ENCODE measurements around the gene SLC29A1.

The SLC29A1 gene

DNA sequence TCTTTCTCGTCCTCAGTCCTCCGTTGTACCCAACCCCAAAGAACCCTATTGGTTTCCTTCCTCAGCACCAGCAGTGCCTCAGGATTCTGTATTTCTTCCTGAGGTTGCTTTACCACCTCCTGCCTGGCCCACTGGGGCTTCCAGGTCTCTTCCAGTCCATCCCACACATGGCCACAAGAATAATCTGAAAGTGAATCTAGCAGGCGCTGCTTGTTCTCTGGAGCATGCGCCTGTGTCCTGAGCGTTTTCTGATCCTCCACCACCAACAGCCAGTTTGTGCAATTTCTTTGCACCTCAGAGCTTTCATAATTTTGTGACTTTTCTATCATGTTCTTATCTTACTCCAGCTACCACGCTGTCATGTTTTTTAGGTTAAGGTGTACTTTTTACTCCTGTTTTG lies 11.9 kb downstream of the SLC29A1 start:
- DNase-seq (no peak), ATAC-seq (ENCODE audit: insufficient read depth, low read depth) (no peak)
- Histone ChIP-seq H3K9me3 (ENCODE audit: insufficient read depth, low read length, severe bottlenecking) (no peaks in the 10 kb centered on the region), H3K4me3 (ENCODE audit: low read depth in 1 of 2, low read length in 2 of 2) (no peak overlapping the region), H3K79me2 (ENCODE audit: insufficient read depth, low read length) (no peaks in the 10 kb centered on the region), H3K4me2 (ENCODE audit: insufficient read depth, low read length) (no peak overlapping the region), H3K27ac (ENCODE audit: low read length) (no peak overlapping the region), H3K9ac (ENCODE audit: low read depth, low read length) (no peak overlapping the region), H3K36me3 (ENCODE audit: insufficient read depth, low read length) (peaks cover 40% of the 10 kb centered on the region), H3K27me3 (ENCODE audit: insufficient read depth, low read length, poor library complexity) (no peaks in the 10 kb centered on the region), H2AFZ (ENCODE audit: low read depth, low read length) (no peak overlapping the region), H4K20me1 (ENCODE audit: insufficient read depth, low read length) (no peaks in the 10 kb centered on the region; the same call in 1 of the 2 replicates), H3K4me1 (ENCODE audit: insufficient read depth, low read length) (peaks cover 16% of the 10 kb centered on the region)
- TF ChIP-seq CTCF (IDR thresholded peaks at IDR 0.05; ENCODE audit: borderline replicate concordance, extremely low read depth, low read length, poor library complexity, severe bottlenecking) (no peak), EZH2 (IDR thresholded peaks at IDR 0.05; ENCODE audit: borderline replicate concordance, low read depth, low read length, severe bottlenecking) (no peak)

DNA sequence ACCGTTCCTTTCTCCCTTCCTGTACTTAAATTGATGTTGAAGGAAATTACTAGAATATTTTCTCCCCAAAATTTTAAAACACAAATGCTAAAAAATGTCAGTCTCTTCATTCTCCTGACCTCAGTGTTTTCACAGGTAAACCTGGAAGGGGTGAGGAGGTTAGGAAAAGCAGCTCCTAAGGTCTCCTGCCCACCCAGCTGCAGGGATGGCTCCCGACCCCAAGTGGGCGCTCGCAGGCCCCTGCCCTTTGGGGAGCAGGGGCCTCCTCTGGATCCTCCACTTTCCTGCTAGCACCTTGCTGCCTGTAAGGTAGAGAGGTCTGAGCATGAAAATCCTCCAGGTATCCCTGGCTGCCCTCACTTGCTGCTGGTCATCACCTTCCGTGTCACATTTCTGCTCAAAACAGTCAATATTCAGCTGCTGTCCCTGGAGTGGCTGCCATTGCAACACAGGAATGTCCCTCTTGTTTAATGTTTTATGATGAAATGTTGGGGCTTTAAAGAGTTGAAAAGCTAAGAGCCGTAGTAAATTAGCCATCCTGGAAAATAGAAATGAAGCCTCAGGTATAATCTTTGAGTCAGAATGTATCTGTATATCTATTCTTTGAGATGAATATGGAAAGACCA lies 12.6 kb downstream of the SLC29A1 start:
- Histone ChIP-seq H3K4me1 (ENCODE audit: insufficient read depth, low read length) (peaks cover 16% of the 10 kb centered on the region), H3K79me2 (ENCODE audit: insufficient read depth, low read length) (no peaks in the 10 kb centered on the region), H3K36me3 (ENCODE audit: insufficient read depth, low read length) (peaks cover 34% of the 10 kb centered on the region), H3K9ac (ENCODE audit: low read depth, low read length) (no peak overlapping the region), H4K20me1 (ENCODE audit: insufficient read depth, low read length) (no peaks in the 10 kb centered on the region; the same call in 1 of the 2 replicates), H3K4me2 (ENCODE audit: insufficient read depth, low read length) (no peak overlapping the region), H3K9me3 (ENCODE audit: insufficient read depth, low read length, severe bottlenecking) (no peaks in the 10 kb centered on the region), H2AFZ (ENCODE audit: low read depth, low read length) (no peak overlapping the region), H3K27ac (ENCODE audit: low read length) (no peak overlapping the region), H3K27me3 (ENCODE audit: insufficient read depth, low read length, poor library complexity) (no peaks in the 10 kb centered on the region), H3K4me3 (ENCODE audit: low read depth in 1 of 2, low read length in 2 of 2) (no peak overlapping the region)
- TF ChIP-seq CTCF (IDR thresholded peaks at IDR 0.05; ENCODE audit: borderline replicate concordance, extremely low read depth, low read length, poor library complexity, severe bottlenecking), result no peak
- no peak for TF ChIP-seq EZH2 (IDR thresholded peaks at IDR 0.05; ENCODE audit: borderline replicate concordance, low read depth, low read length, severe bottlenecking)
- no peak for DNase-seq
- ATAC-seq (ENCODE audit: insufficient read depth, low read depth), result no peak

DNA sequence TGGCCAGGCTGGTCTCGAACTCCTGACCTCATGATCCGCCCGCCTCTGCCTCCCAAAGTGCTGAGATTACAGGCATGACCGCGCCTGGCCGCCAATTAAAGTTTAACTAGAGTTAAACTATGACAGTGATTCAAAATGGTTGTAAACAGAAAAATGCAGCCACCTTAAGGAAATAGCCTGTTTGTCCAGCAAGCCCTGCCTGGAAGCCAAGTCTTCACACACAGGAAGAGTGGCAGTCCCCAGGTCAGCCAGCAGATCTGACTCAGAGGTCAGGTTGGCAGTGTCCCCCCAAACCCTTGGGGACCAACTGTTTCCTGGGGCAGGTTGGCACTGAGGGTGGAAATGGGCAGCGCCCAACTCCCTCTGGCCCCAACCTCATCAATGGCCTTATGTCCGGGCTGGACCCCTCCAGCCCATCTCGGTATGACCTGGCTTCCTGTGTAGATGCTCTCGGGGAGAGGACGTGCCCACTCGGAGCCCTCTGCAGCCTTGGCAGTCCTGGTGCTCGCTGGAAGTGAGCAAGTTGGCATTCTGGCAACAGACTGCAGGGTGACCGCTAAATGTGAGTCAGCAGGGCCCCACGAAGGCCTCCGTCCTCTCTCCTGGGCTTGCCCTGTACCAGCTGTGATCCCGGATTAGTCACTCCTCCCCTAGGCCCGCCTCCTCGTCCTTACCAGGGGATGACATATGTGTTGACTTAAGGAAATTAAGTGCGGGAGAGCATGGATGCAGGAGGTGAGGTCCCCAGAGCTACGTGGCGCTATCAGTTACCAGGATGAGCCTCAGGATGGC lies 13.8 kb downstream of the SLC29A1 start:
- Histone ChIP-seq H3K27me3 (ENCODE audit: insufficient read depth, low read length, poor library complexity) (no peaks in the 10 kb centered on the region), H3K79me2 (ENCODE audit: insufficient read depth, low read length) (no peaks in the 10 kb centered on the region), H3K4me3 (ENCODE audit: low read depth in 1 of 2, low read length in 2 of 2) (peak overlapping the region; percentile 12 to 66; a peak in 3 of 4 replicates), H3K4me2 (ENCODE audit: insufficient read depth, low read length) (peak overlapping the region; percentile 86), H3K4me1 (ENCODE audit: insufficient read depth, low read length) (peaks cover 16% of the 10 kb centered on the region), H4K20me1 (ENCODE audit: insufficient read depth, low read length) (no peaks in the 10 kb centered on the region), H3K9me3 (ENCODE audit: insufficient read depth, low read length, severe bottlenecking) (no peaks in the 10 kb centered on the region), H3K36me3 (ENCODE audit: insufficient read depth, low read length) (peaks cover 24% of the 10 kb centered on the region), H3K9ac (ENCODE audit: low read depth, low read length) (peak overlapping the region; percentile 58), H2AFZ (ENCODE audit: low read depth, low read length) (peak overlapping the region; percentile 90), H3K27ac (ENCODE audit: low read length) (peak overlapping the region; percentile 65)
- peak; percentile 70 for DNase-seq
- TF ChIP-seq EZH2 (IDR thresholded peaks at IDR 0.05; ENCODE audit: borderline replicate concordance, low read depth, low read length, severe bottlenecking), result no peak
- TF ChIP-seq CTCF (IDR thresholded peaks at IDR 0.05; ENCODE audit: borderline replicate concordance, extremely low read depth, low read length, poor library complexity, severe bottlenecking), result no peak
- ATAC-seq (ENCODE audit: insufficient read depth, low read depth), result peak; percentile 77

Data from DND-41 (cell line).